ENCODE results near the gene GALNT1. TPM values are rescaled to one million over a fixed set of nuclear protein-coding genes. Genes with fewer than 3 reads are reported as not detected.

Gene GALNT1
- total RNA-seq, 1 donor from 2014 or later, result 270 TPM

DNA sequence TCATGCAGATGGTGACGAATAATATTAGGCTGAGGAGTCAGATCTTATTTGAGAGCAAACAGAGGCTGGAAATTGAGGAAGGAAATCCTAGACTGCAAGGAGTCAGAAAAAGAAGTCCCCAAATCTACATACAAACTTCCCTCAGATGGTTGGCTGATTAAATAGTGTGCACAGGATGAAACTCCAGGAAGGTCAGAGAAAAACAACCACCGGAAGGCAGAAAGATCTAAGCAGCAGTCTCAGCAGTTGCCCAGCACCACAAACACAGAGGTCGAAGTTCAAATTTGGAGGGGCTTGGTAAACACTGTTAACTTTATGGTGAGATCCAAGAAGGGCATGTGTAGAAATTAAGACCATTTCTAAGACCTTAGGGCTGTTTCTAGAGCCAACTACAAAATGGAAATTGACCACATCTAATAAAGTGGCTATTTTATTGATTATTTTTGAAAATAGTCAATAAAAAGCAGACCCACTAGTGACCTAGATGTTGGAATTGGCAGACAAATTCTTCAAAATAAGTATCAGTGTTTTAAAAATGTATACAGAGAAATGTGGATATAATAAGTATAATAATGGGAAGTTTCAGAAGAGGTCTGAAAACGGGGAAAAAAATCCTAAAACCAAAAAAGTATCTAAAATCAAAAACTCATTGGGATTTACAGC is 134.8 kb downstream of the GALNT1 start:
- peaks cover 49% of the 10 kb centered on the region for H3K9me3 Mint-ChIP-seq (ENCODE audit: unreplicated experiment)

DNA sequence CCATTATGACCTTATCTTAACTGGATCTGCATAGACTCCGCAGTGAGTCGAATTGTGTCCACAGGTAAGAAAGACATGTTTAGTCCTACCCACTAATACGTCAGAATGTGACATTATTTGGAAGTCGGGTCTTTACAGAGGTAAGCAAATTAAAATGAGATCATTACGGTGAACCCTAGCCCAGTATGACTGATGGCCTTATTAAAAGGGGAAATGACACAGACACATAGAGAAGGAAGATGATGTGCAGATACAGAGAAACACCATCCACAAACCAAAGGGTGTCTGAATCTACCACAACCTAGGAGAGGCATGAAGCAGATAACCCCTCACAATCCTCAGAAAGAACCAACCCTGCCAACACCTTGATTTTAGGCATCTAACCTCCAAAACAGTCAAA is 135.6 kb downstream of the GALNT1 start:
- Mint-ChIP-seq H3K27ac (ENCODE audit: unreplicated experiment) (no peak overlapping the region), H3K9me3 (ENCODE audit: unreplicated experiment) (peaks cover 49% of the 10 kb centered on the region), H3K4me3 (ENCODE audit: unreplicated experiment) (no peak overlapping the region)

More for the DNA sequence above, 134.8 kb downstream of the GALNT1 start:
- H3K27ac Mint-ChIP-seq (ENCODE audit: unreplicated experiment), result no peak overlapping the region
- no peaks in the 10 kb centered on the region for H3K4me1 Mint-ChIP-seq (ENCODE audit: unreplicated experiment)
- H3K27me3 Mint-ChIP-seq (ENCODE audit: unreplicated experiment), result no peaks in the 10 kb centered on the region
- TF ChIP-seq, protein P1, sequence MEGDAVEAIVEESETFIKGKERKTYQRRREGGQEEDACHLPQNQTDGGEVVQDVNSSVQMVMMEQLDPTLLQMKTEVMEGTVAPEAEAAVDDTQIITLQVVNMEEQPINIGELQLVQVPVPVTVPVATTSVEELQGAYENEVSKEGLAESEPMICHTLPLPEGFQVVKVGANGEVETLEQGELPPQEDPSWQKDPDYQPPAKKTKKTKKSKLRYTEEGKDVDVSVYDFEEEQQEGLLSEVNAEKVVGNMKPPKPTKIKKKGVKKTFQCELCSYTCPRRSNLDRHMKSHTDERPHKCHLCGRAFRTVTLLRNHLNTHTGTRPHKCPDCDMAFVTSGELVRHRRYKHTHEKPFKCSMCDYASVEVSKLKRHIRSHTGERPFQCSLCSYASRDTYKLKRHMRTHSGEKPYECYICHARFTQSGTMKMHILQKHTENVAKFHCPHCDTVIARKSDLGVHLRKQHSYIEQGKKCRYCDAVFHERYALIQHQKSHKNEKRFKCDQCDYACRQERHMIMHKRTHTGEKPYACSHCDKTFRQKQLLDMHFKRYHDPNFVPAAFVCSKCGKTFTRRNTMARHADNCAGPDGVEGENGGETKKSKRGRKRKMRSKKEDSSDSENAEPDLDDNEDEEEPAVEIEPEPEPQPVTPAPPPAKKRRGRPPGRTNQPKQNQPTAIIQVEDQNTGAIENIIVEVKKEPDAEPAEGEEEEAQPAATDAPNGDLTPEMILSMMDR (IDR thresholded peaks at IDR 0.05), result no peak
- no peak for DNase-seq (ENCODE audit: extremely low spot score, unreplicated experiment)
- H3K4me3 Mint-ChIP-seq (ENCODE audit: unreplicated experiment), result no peak overlapping the region
- H3K36me3 Mint-ChIP-seq (ENCODE audit: unreplicated experiment), result peaks cover 29% of the 10 kb centered on the region

DNA sequence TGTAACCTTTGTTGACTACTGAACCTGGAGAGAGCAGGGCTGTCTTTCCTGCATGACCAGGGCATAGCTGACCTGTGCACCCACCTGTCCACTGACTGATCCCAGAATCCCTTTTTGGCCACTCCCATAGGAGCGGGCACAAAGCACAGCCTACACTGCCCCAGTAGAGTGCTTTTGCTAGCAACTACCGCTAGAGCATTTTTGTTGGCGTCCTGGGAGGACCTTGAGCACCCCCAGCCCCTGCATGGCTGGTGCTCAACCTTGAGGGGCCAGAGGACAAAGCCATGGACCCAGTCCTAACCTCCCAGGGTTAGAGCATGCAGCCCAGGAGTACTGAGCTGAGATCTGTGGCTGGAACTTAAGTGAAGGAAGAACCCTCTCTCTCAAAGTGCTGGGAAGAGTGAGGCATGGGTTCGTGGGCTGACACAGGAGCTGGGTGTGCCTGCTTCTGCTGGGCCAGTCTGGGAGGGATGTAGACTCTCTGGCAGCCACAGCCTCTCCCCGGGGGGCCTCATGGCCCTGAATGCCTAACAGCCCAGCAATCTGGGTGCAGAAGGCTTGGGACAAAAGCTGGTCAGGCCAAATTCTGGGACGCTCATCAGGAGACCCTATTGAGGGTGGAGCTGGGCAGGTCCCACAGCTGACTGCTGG is 140.0 kb downstream of the GALNT1 start:
- peaks cover 57% of the 10 kb centered on the region for H3K9me3 Mint-ChIP-seq (ENCODE audit: unreplicated experiment)
- H3K36me3 Mint-ChIP-seq (ENCODE audit: unreplicated experiment), result peaks cover 5% of the 10 kb centered on the region
- DNase-seq (ENCODE audit: extremely low spot score, unreplicated experiment), result no peak
- TF ChIP-seq, protein P1 (IDR thresholded peaks at IDR 0.05), result no peak
- H3K4me1 Mint-ChIP-seq (ENCODE audit: unreplicated experiment), result no peaks in the 10 kb centered on the region
- H3K4me3 Mint-ChIP-seq (ENCODE audit: unreplicated experiment), result no peak overlapping the region
- peaks cover 21% of the 10 kb centered on the region for H3K27me3 Mint-ChIP-seq (ENCODE audit: unreplicated experiment)
- H3K27ac Mint-ChIP-seq (ENCODE audit: unreplicated experiment), result no peak overlapping the region

More for the DNA sequence above, 135.6 kb downstream of the GALNT1 start:
- no peaks in the 10 kb centered on the region for H3K4me1 Mint-ChIP-seq (ENCODE audit: unreplicated experiment)
- no peak for DNase-seq (ENCODE audit: extremely low spot score, unreplicated experiment)
- H3K36me3 Mint-ChIP-seq (ENCODE audit: unreplicated experiment), result peaks cover 21% of the 10 kb centered on the region
- TF ChIP-seq, protein P1 (IDR thresholded peaks at IDR 0.05), result no peak
- H3K27me3 Mint-ChIP-seq (ENCODE audit: unreplicated experiment), result no peaks in the 10 kb centered on the region

DNA sequence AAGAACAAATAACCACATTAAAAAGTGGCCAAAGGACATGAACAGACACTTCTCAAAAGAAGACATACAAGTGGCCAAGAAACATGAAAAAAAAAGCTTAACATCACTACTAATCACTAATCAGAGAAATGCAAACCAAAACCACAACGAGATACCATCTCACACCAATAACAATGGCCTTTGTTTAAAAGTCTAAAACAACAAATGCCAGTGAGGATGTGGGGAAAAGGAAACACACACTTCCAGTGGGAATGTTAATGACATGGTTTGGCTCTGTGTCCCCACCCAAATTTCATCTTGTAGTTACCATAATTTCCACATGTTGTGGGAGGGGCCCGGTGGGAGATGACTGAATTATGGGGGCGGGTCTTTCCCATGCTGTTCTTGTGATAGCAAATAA is 147.1 kb downstream of the GALNT1 start:
- DNase-seq (ENCODE audit: extremely low spot score, unreplicated experiment), result no peak
- H3K4me1 Mint-ChIP-seq (ENCODE audit: unreplicated experiment), result peaks cover 10% of the 10 kb centered on the region
- peaks cover 26% of the 10 kb centered on the region for H3K9me3 Mint-ChIP-seq (ENCODE audit: unreplicated experiment)
- H3K36me3 Mint-ChIP-seq (ENCODE audit: unreplicated experiment), result peaks cover 5% of the 10 kb centered on the region
- H3K4me3 Mint-ChIP-seq (ENCODE audit: unreplicated experiment), result no peak overlapping the region
- no peak overlapping the region for H3K27ac Mint-ChIP-seq (ENCODE audit: unreplicated experiment)
- peaks cover 32% of the 10 kb centered on the region for H3K27me3 Mint-ChIP-seq (ENCODE audit: unreplicated experiment)
- TF ChIP-seq, protein P1 (IDR thresholded peaks at IDR 0.05), result no peak

DNA sequence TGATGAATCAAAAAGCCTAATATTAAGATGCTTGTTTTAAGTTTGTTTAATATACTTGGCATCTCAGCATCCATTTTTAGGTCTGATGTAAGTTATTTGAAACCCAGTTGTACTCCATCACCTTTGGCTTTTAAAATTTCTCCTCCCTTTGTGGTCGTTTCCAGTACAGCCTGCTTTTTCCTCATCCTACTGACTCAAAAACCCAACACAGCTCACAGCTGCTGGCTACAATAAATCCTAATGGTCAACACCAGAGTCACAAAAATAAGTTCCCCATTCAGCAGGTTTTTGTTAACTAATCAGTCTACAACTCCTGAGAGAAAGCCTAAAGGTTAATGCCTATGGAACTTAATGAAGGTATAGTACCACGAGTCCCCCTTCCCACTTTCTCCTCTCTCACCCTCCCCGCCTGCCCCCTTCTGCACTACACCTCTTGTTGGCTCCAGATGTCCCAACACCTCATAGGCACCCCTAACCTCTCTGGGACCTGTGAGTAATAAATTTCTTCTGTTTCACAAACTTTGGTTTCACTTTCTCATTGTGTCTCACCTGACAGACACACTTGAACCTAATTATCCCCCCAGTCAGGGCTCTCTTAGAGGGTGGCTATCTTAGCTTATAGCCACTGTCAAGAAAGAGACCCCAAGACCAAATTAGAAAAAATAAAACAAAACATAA is 148.6 kb downstream of the GALNT1 start:
- Mint-ChIP-seq H3K36me3 (ENCODE audit: unreplicated experiment) (peaks cover 5% of the 10 kb centered on the region), H3K27ac (ENCODE audit: unreplicated experiment) (no peak overlapping the region), H3K27me3 (ENCODE audit: unreplicated experiment) (peaks cover 23% of the 10 kb centered on the region), H3K4me3 (ENCODE audit: unreplicated experiment) (peak overlapping the region; percentile 39), H3K4me1 (ENCODE audit: unreplicated experiment) (peaks cover 10% of the 10 kb centered on the region), H3K9me3 (ENCODE audit: unreplicated experiment) (peaks cover 16% of the 10 kb centered on the region)
- TF ChIP-seq, protein P1 (IDR thresholded peaks at IDR 0.05), result no peak
- no peak for DNase-seq (ENCODE audit: extremely low spot score, unreplicated experiment)
